Stomach (tissue), 4 donors: ENCODE measurements around the gene MRPL12.

ENCODE experiments used
- POLR2A ChIP-seq, 4 donors: fragments of 450-650 bp; IDR thresholded peaks; one replicate each; pipeline ENCODE4 v1.6.1; 2016; ENCODE audit warnings: antibody characterized with exemption in 4 of 4, control low read depth in 2 of 4, mild to moderate bottlenecking in 1 of 4, moderate library complexity in 1 of 4
- POLR2AphosphoS5 ChIP-seq, 3 donors: sonication (generic); formaldehyde crosslinking; IDR thresholded peaks; one replicate each; pipeline ENCODE4 v1.6.1; 2016; ENCODE audit warnings: antibody characterized with exemption in 3 of 3
- TF ChIP-seq, protein P1 (sequence below), 7 experiments: fragments of 450-650 bp in 4 of 7; fragments of 200-600 bp in 3 of 7; sonication (generic) in 3 of 7; IDR thresholded peaks; one replicate each; pipeline ENCODE4 v1.5.1; 2016 to 2019; ENCODE audit warnings: antibody characterized with exemption in 7 of 7, control low read depth in 2 of 7, mild to moderate bottlenecking in 1 of 7

DNA sequence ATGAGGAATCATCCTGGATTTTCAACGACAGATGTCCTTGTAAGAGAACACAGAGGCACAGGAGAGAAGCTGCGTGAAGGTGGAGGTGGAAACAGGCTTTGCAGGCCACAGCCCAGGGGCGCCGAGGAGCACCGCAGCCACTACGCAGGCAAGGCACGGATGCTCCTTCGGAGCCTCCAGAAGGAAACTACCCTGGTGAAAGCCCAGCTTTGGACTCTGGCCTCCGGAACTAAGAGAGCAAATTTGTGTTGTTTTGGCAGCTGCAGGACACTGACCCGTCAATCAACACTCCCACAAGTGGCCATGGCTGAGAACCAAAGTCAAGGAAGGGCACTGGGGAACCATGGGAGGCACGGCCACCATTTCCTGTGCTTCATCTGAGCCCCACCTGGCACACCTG is 23.0 kb upstream of the MRPL12 start:
- TF ChIP-seq, protein P1, sequence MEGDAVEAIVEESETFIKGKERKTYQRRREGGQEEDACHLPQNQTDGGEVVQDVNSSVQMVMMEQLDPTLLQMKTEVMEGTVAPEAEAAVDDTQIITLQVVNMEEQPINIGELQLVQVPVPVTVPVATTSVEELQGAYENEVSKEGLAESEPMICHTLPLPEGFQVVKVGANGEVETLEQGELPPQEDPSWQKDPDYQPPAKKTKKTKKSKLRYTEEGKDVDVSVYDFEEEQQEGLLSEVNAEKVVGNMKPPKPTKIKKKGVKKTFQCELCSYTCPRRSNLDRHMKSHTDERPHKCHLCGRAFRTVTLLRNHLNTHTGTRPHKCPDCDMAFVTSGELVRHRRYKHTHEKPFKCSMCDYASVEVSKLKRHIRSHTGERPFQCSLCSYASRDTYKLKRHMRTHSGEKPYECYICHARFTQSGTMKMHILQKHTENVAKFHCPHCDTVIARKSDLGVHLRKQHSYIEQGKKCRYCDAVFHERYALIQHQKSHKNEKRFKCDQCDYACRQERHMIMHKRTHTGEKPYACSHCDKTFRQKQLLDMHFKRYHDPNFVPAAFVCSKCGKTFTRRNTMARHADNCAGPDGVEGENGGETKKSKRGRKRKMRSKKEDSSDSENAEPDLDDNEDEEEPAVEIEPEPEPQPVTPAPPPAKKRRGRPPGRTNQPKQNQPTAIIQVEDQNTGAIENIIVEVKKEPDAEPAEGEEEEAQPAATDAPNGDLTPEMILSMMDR (IDR thresholded peaks at IDR 0.05): no peak
- TF ChIP-seq POLR2AphosphoS5 (IDR thresholded peaks at IDR 0.05) (no peak), POLR2A (IDR thresholded peaks at IDR 0.05) (no peak)
